ENCODE data around the gene MYT1.

DNA sequence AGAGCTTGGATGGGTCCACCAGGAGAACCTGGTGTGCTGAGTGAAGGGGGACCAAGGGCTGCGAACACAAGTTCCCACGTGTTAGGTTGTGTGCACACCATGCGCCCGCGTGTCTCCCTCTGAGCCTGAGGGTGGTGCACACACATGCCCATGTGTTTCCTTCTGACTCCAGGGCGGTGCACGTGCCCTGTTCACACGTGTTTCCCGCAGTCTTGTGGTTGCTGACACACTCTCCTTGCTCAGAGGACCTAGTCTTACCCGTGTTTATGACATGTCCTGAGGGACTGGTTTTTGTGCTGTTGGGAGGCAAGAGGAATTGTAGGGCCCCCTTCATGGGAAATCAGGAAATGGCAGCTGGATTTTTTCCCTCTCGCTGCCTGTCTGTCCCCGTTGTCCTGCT is 55.0 kb downstream of the MYT1 start:
- TF ChIP-seq, protein P1, sequence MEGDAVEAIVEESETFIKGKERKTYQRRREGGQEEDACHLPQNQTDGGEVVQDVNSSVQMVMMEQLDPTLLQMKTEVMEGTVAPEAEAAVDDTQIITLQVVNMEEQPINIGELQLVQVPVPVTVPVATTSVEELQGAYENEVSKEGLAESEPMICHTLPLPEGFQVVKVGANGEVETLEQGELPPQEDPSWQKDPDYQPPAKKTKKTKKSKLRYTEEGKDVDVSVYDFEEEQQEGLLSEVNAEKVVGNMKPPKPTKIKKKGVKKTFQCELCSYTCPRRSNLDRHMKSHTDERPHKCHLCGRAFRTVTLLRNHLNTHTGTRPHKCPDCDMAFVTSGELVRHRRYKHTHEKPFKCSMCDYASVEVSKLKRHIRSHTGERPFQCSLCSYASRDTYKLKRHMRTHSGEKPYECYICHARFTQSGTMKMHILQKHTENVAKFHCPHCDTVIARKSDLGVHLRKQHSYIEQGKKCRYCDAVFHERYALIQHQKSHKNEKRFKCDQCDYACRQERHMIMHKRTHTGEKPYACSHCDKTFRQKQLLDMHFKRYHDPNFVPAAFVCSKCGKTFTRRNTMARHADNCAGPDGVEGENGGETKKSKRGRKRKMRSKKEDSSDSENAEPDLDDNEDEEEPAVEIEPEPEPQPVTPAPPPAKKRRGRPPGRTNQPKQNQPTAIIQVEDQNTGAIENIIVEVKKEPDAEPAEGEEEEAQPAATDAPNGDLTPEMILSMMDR (IDR thresholded peaks at IDR 0.05): no peak
- TF ChIP-seq POLR2A (IDR thresholded peaks at IDR 0.05): no peak
